Muscle of arm (tissue), 12 donors: ENCODE data around the gene BRSK2. TPM values are rescaled to one million over a fixed set of nuclear protein-coding genes. Genes with fewer than 3 reads are reported as not detected.

Experiments
- DNase-seq: peaks from one replicate; pipeline ENCODE4 v3.0.0-alpha.2; 2013
- polyA plus RNA-seq, 12 donors: library from polyadenylated mRNA; unstranded; fragments of 120-200 nt; gene quantifications; one replicate each; pipeline ENCODE4 v1.2.1, GENCODE V29; 2013; ENCODE audit not compliant: insufficient read length in 12 of 12

The BRSK2 gene
- polyA plus RNA-seq, 12 donors = 0.59 to 2.6 (median 1.2) TPM; not detected in 2

- no peak for DNase-seq
These were observed 121.2 kb downstream of the BRSK2 start for GRCh38 chr11:1510928-1511327.

- no peak for DNase-seq
These were observed 122.3 kb downstream of the BRSK2 start for GRCh38 chr11:1511937-1512496.

Other genes starting within 250 kb of the BRSK2 start
- under 1 TPM in 2 of 12 donors, not detected in 10; 0.01 to 0.09 TPM for gene MUC5AC, start 232.0 kb upstream of the BRSK2 start, polyA plus RNA-seq
- 10 to 100 TPM in 1 of 12 donors, under 1 TPM in 6, not detected in 5; 0.01 to 12.7 (median 0.16) TPM for gene MUC5B, start 166.9 kb upstream of the BRSK2 start, polyA plus RNA-seq
- gene TOLLIP, start 80.3 kb upstream of the BRSK2 start, polyA plus RNA-seq = 10 to 100 TPM in 11 of 12 donors, not detected in 1; 20.1 to 34.3 (median 22.1) TPM
- gene MOB2, start 96.8 kb downstream of the BRSK2 start, polyA plus RNA-seq = 10 to 100 TPM in 11 of 12 donors, not detected in 1; 21.4 to 29.9 (median 23.6) TPM
- 10 to 100 TPM in 11 of 12 donors, not detected in 1; 10.2 to 33.0 (median 17.7) TPM for gene DUSP8, start 182.3 kb downstream of the BRSK2 start, polyA plus RNA-seq
- 1 to 10 TPM in 5 of 12 donors, under 1 TPM in 3, not detected in 4; 0.55 to 2.2 (median 1.4) TPM for gene KRTAP5-1, start 195.3 kb downstream of the BRSK2 start, polyA plus RNA-seq
- under 1 TPM in 1 of 12 donors, not detected in 11; 0.23 TPM for gene KRTAP5-2, start 208.4 kb downstream of the BRSK2 start, polyA plus RNA-seq
- not detected for gene KRTAP5-3, start 218.5 kb downstream of the BRSK2 start, polyA plus RNA-seq
- gene KRTAP5-4, start 232.2 kb downstream of the BRSK2 start, polyA plus RNA-seq = not detected
- not detected for gene KRTAP5-5, start 239.8 kb downstream of the BRSK2 start, polyA plus RNA-seq